ENCODE measurements around the gene FADS2.

FADS2 gene

GRCh38 chr11:61814958-61815789, 12.9 kb upstream of the FADS2 start:
- DNase-seq (ENCODE audit: low read depth), result peak; percentile 88
- peak overlapping the region; percentile 72 for H3K4me3 ChIP-seq (ENCODE audit: low read depth, low read length)
- TF ChIP-seq POLR2A (IDR thresholded peaks at IDR 0.05; ENCODE audit: extremely low read depth, insufficient read length) (no peak), MYC (IDR thresholded peaks at IDR 0.05; ENCODE audit: low read depth, low read length) (no peak), CTCF (IDR thresholded peaks at IDR 0.05; ENCODE audit: low read depth, low read length) (no peak), MAX (IDR thresholded peaks at IDR 0.05; ENCODE audit: low read depth, low read length) (no peak)

- DNase-seq (ENCODE audit: low read depth), result peak; percentile 74
- H3K4me3 ChIP-seq (ENCODE audit: low read depth, low read length), result peak overlapping the region; percentile 72
- TF ChIP-seq CTCF (IDR thresholded peaks at IDR 0.05; ENCODE audit: low read depth, low read length), result peak; percentile 4
- no peak for TF ChIP-seq MYC (IDR thresholded peaks at IDR 0.05; ENCODE audit: low read depth, low read length)
These were observed 12.0 kb upstream of the FADS2 start for GRCh38 chr11:61815790-61816735.

GRCh38 chr11:61816736-61817455, 11.2 kb upstream of the FADS2 start, which contains the start of gene FADS1:
Gene FADS1, minus strand, starts transcription at chr11:61817003. Its CDS starts 74 bp downstream, at chr11:61816929.
- H3K4me3 ChIP-seq (ENCODE audit: low read depth, low read length), result peak within 1 kb of the TSS; percentile 72
- DNase-seq (ENCODE audit: low read depth), result peak; percentile 99
- TF ChIP-seq MAX (IDR thresholded peaks at IDR 0.05; ENCODE audit: low read depth, low read length) (peak; percentile 84), POLR2A (IDR thresholded peaks at IDR 0.05; ENCODE audit: extremely low read depth, insufficient read length) (peak; percentile 57), MYC (IDR thresholded peaks at IDR 0.05; ENCODE audit: low read depth, low read length) (peak; percentile 89), CTCF (IDR thresholded peaks at IDR 0.05; ENCODE audit: low read depth, low read length) (peak; percentile 66)

- DNase-seq (ENCODE audit: low read depth), result no peak
- no peak for TF ChIP-seq CTCF (IDR thresholded peaks at IDR 0.05; ENCODE audit: low read depth, low read length)
- TF ChIP-seq MAX (IDR thresholded peaks at IDR 0.05; ENCODE audit: low read depth, low read length), result no peak
- H3K4me3 ChIP-seq (ENCODE audit: low read depth, low read length), result peak overlapping the region; percentile 57
These were observed 10.5 kb upstream of the FADS2 start for GRCh38 chr11:61817471-61818202.

GRCh38 chr11:61820174-61820573, 7.9 kb upstream of the FADS2 start:
- no peak for DNase-seq (ENCODE audit: low read depth)
- H3K4me3 ChIP-seq (ENCODE audit: low read depth, low read length), result no peak overlapping the region
- TF ChIP-seq MAX (IDR thresholded peaks at IDR 0.05; ENCODE audit: low read depth, low read length), result no peak
- no peak for TF ChIP-seq MYC (IDR thresholded peaks at IDR 0.05; ENCODE audit: low read depth, low read length)
- no peak for TF ChIP-seq POLR2A (IDR thresholded peaks at IDR 0.05; ENCODE audit: extremely low read depth, insufficient read length)
- TF ChIP-seq CTCF (IDR thresholded peaks at IDR 0.05; ENCODE audit: low read depth, low read length), result no peak

Data from NB4 (cell line).